GM19238 (cell line): Measurements from ENCODE around the gene SPATA31D1.
"Not testable (repeated sequence)": the region's sequence is repeated elsewhere in the genome, so short reads cannot be mapped to it uniquely, and the experiment has no call there.

Source experiments
- DNase-seq: peaks from one replicate; pipeline ENCODE4 v3.0.0; 2011; ENCODE audit warnings: low spot score; ENCODE audit not compliant: insufficient read length

SPATA31D1 gene

GRCh38 chr9:81988472-81988871, at the start of gene SPATA31D1:
SPATA31D1 (plus strand) TSS chr9:81988772; CDS start chr9:81988819, 47 bp downstream.
- DNase-seq, result not testable (repeated sequence)

GRCh38 chr9:81943393-81943792, 45.2 kb upstream of the SPATA31D1 start, which contains the start of gene SPATA31D3:
SPATA31D3 (plus strand) TSS chr9:81943500; CDS start chr9:81943586, 86 bp downstream.
- DNase-seq, result not testable (repeated sequence)

GRCh38 chr9:81948650-81949049, 39.9 kb upstream of the SPATA31D1 start:
- DNase-seq, result not testable (repeated sequence)

- DNase-seq, result no peak
These were observed 35.5 kb upstream of the SPATA31D1 start for GRCh38 chr9:81953096-81953495.

GRCh38 chr9:81955625-81956024, 32.9 kb upstream of the SPATA31D1 start:
- DNase-seq, result no peak

GRCh38 chr9:81964218-81965171, 24.1 kb upstream of the SPATA31D1 start:
- no peak for DNase-seq

GRCh38 chr9:81968026-81968425, 20.5 kb upstream of the SPATA31D1 start:
- DNase-seq, result no peak

- no peak for DNase-seq
These were observed 18.6 kb upstream of the SPATA31D1 start for GRCh38 chr9:81969971-81970370.

- no peak for DNase-seq
These were observed 16.8 kb upstream of the SPATA31D1 start for GRCh38 chr9:81971727-81972126.

- DNase-seq, result no peak
These were observed 13.8 kb upstream of the SPATA31D1 start for GRCh38 chr9:81974764-81975163.

- DNase-seq, result no peak
These were observed 12.2 kb upstream of the SPATA31D1 start for GRCh38 chr9:81976351-81976750.

GRCh38 chr9:81979196-81979595, 9.4 kb upstream of the SPATA31D1 start:
- no peak for DNase-seq

- DNase-seq, result no peak
These were observed 8.0 kb upstream of the SPATA31D1 start for GRCh38 chr9:81980568-81980967.

GRCh38 chr9:81981883-81982282, 6.7 kb upstream of the SPATA31D1 start:
- DNase-seq, result no peak

- DNase-seq, result no peak
These were observed 3.6 kb upstream of the SPATA31D1 start for GRCh38 chr9:81984928-81985327.

GRCh38 chr9:81986051-81986450, 2.5 kb upstream of the SPATA31D1 start:
- DNase-seq, result no peak

- DNase-seq, result no peak
These were observed 1.1 kb downstream of the SPATA31D1 start for GRCh38 chr9:81989700-81990099.

- DNase-seq, result no peak
These were observed 5.1 kb downstream of the SPATA31D1 start for GRCh38 chr9:81993656-81994055.

GRCh38 chr9:81999806-82000205, 11.2 kb downstream of the SPATA31D1 start:
- no peak for DNase-seq

GRCh38 chr9:82010711-82011110, 22.1 kb downstream of the SPATA31D1 start:
- no peak for DNase-seq

- DNase-seq, result no peak
These were observed 22.6 kb downstream of the SPATA31D1 start for GRCh38 chr9:82011133-82011532.

- no peak for DNase-seq
These were observed 23.7 kb downstream of the SPATA31D1 start for GRCh38 chr9:82012276-82012675.

- no peak for DNase-seq
These were observed 31.8 kb downstream of the SPATA31D1 start for GRCh38 chr9:82020331-82020730.
